ENCODE measurements around the gene TMOD2. TPM values are rescaled to one million over a fixed set of nuclear protein-coding genes. Genes with fewer than 3 reads are reported as not detected.

Gene TMOD2
- total RNA-seq, 1 donor from 2014 or later, result 14.6 TPM

GRCh38 chr15:51816611-51817010 lies 65.2 kb downstream of the TMOD2 start:
- ATAC-seq (ENCODE audit: low read depth) (no peak), DNase-seq (no peak)
- ChIA-PET POLR2A (no interaction called here), CTCF (no interaction called here)
- H3K36me3 Mint-ChIP-seq (ENCODE audit: low read depth), result peaks cover 15% of the 10 kb centered on the region
- no peak overlapping the region for H3K4me3 Mint-ChIP-seq
- H3K4me1 Mint-ChIP-seq, result no peaks in the 10 kb centered on the region
- no peak overlapping the region for H3K27ac Mint-ChIP-seq
- no peak for TF ChIP-seq CTCF (IDR thresholded peaks at IDR 0.05)
- intact Hi-C loops (cut with micrococcal nuclease), result no loop called here
- H3K27me3 Mint-ChIP-seq, result no peaks in the 10 kb centered on the region
- peaks cover 13% of the 10 kb centered on the region for H3K9me3 Mint-ChIP-seq

GRCh38 chr15:51818150-51818549 lies 66.8 kb downstream of the TMOD2 start:
- ATAC-seq (ENCODE audit: low read depth) (no peak), DNase-seq (no peak)
- Mint-ChIP-seq H3K36me3 (ENCODE audit: low read depth) (peaks cover 12% of the 10 kb centered on the region), H3K9me3 (peaks cover 13% of the 10 kb centered on the region), H3K4me3 (no peak overlapping the region), H3K27me3 (no peaks in the 10 kb centered on the region), H3K27ac (no peak overlapping the region), H3K4me1 (no peaks in the 10 kb centered on the region)
- TF ChIP-seq CTCF (IDR thresholded peaks at IDR 0.05), result no peak
- CTCF ChIA-PET, result no interaction called here
- POLR2A ChIA-PET, result no interaction called here
- intact Hi-C loops (cut with micrococcal nuclease), result no loop called here

GRCh38 chr15:51825698-51826097 lies 74.3 kb downstream of the TMOD2 start:
- ChIA-PET POLR2A (interaction anchor here (0.9 kb wide), 1 partner anchor 93 kb away, joined by 6 read pairs; no protein-coding TSS in a partner anchor), CTCF (interaction anchor here (1.1 to 2.3 kb wide), 2 partner anchors 49 to 57 kb away, joined by 5 to 6 read pairs; no protein-coding TSS in a partner anchor)
- H3K36me3 Mint-ChIP-seq (ENCODE audit: low read depth), result peaks cover 8% of the 10 kb centered on the region
- no peak for ATAC-seq (ENCODE audit: low read depth)
- TF ChIP-seq CTCF (IDR thresholded peaks at IDR 0.05), result no peak
- H3K4me1 Mint-ChIP-seq, result peaks cover 9% of the 10 kb centered on the region
- H3K27me3 Mint-ChIP-seq, result no peaks in the 10 kb centered on the region
- no peak overlapping the region for H3K27ac Mint-ChIP-seq
- no peak for DNase-seq
- H3K9me3 Mint-ChIP-seq, result peaks cover 6% of the 10 kb centered on the region
- intact Hi-C loops (cut with micrococcal nuclease), result loop anchor here (5.0 kb wide), 2 partner anchors 88 to 147 kb away; partner anchors contain the start of genes LEO1 and LYSMD2
- no peak overlapping the region for H3K4me3 Mint-ChIP-seq

- no peaks in the 10 kb centered on the region for H3K27me3 Mint-ChIP-seq
- ChIA-PET POLR2A (interaction anchor here (0.8 to 1.0 kb wide), 3 partner anchors 15 to 97 kb away, joined by 3 to 4 read pairs (median 3); no protein-coding TSS in a partner anchor), CTCF (no interaction called here)
- H3K27ac Mint-ChIP-seq, result no peak overlapping the region
- H3K36me3 Mint-ChIP-seq (ENCODE audit: low read depth), result peaks cover 5% of the 10 kb centered on the region
- ATAC-seq (ENCODE audit: low read depth) (no peak), DNase-seq (no peak)
- peak overlapping the region; percentile 96 for H3K4me3 Mint-ChIP-seq
- no peak for TF ChIP-seq CTCF (IDR thresholded peaks at IDR 0.05)
- peaks cover 36% of the 10 kb centered on the region for H3K4me1 Mint-ChIP-seq
- intact Hi-C loops (cut with micrococcal nuclease), result loop anchor here (1.0 to 5.0 kb wide), 3 partner anchors 76 to 144 kb away; partner anchors contain the start of genes LEO1 and LYSMD2
- no peaks in the 10 kb centered on the region for H3K9me3 Mint-ChIP-seq
Observed at GRCh38 chr15:51828621-51829375, 77.4 kb downstream of the TMOD2 start.

Measured in activated B cell treated with CpG ODN at 0.5 μM for 24 hours (primary cell).